T-helper 1 cell treated with Interleukin-12 subunit alpha and Interleukin-12 subunit beta and Interleukin-4 antibody, amounts not matched to agents 30 μg/mL and 1 μg/mL, for 36 hours (primary cell): ENCODE results near the gene RASSF3.
"Not testable (repeated sequence)": the region's sequence is repeated elsewhere in the genome, so short reads cannot be mapped to it uniquely, and the experiment has no call there.

Experiments used
- H3K27ac Mint-ChIP-seq: one replicate; pipeline ENCODE4 v1.8.0; 2021; ENCODE audit warnings: mild to moderate bottlenecking, mixed read lengths
- H3K27me3 Mint-ChIP-seq: one replicate; pipeline ENCODE4 v1.8.0; 2021; ENCODE audit warnings: low read depth, mixed read lengths
- H3K36me3 Mint-ChIP-seq: one replicate; pipeline ENCODE4 v1.8.0; 2021; ENCODE audit warnings: low read depth, mixed read lengths
- H3K4me1 Mint-ChIP-seq: one replicate; pipeline ENCODE4 v1.8.0; 2021; ENCODE audit warnings: low read depth, mixed read lengths
- H3K4me3 Mint-ChIP-seq: one replicate; pipeline ENCODE4 v1.8.0; 2021; ENCODE audit warnings: mild to moderate bottlenecking, moderate library complexity, mixed read lengths
- H3K9me3 Mint-ChIP-seq: one replicate; pipeline ENCODE4 v1.8.0; 2021; ENCODE audit warnings: mixed read lengths

The RASSF3 gene

DNA sequence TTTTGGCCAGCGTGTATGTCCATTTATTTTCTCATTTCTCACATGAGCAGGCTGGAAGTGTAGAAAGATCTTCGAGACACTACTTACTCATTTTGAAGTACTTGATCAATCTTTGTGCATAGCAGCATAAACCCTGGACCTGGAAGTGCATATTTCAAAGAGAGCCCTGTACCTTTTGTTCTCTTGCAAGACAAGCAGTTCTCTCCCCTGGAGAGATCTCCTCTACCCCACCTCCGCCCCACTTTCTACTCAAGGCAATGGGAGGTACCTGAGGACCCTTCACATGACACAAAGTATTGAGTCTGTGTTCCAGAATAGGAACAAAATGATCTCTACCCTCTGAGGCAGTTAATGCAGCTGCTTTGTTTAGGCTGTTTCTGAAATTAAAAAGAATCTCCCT lies 27.4 kb upstream of the RASSF3 start:
- no peaks in the 10 kb centered on the region for H3K9me3 Mint-ChIP-seq
- H3K36me3 Mint-ChIP-seq: no peaks in the 10 kb centered on the region
- H3K27me3 Mint-ChIP-seq: no peaks in the 10 kb centered on the region
- no peak overlapping the region for H3K27ac Mint-ChIP-seq
- H3K4me1 Mint-ChIP-seq: peaks cover 11% of the 10 kb centered on the region
- no peak overlapping the region for H3K4me3 Mint-ChIP-seq

DNA sequence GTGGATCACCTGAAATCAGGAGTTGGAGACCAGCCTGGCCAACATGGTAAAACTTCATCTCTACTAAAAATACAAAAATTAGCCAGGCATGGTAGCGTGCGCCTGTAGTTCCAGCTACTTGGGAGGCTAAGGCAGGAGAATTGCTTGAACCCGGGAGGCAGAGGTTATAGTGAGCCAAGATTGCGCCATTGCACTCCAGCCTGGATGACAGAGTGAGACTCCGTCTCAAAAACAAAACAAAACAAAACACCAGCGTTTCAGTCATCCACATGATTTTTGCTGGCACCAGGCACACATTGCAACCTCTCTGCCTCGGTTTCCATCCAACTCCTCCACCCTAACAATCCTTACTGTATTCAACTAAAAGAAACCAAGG lies 26.9 kb upstream of the RASSF3 start:
- H3K4me1 Mint-ChIP-seq: peaks cover 11% of the 10 kb centered on the region
- H3K27ac Mint-ChIP-seq, H3K9me3 Mint-ChIP-seq, H3K36me3 Mint-ChIP-seq, H3K27me3 Mint-ChIP-seq: not testable (repeated sequence)
- peak overlapping the region; percentile 0 for H3K4me3 Mint-ChIP-seq

DNA sequence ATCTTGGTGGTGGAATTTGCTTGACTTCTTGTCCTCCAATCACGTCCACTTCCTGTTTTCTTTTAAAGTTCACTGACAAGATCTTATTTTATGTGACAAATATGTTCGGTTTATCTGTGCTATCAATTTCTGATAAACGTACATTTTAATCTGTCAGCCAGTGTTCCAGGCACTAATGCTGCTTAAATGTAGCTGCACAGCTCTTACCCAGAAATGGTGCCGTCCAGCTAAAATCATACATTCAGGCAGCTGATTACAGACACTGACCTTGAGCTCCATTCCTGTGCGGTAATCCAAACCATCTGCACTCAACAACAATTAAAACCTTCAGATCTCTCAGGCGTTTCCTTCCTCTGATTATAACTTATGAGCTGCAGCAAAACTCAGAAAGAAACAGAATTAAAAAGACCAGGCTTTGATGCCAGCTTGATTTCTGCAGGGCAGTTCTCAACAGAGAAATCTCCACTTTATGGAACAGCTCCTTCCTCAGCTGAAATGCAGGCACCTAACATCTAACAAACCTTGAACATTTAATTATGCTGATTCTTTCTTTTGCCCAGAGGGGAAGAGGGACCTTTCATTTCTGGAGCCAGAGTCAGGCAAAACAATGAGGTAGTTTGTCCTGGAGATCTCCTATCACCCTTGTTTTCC lies 26.4 kb upstream of the RASSF3 start:
- Mint-ChIP-seq H3K9me3 (no peaks in the 10 kb centered on the region), H3K27me3 (no peaks in the 10 kb centered on the region), H3K27ac (peak overlapping the region; percentile 8), H3K36me3 (no peaks in the 10 kb centered on the region), H3K4me3 (peak overlapping the region; percentile 0), H3K4me1 (peaks cover 11% of the 10 kb centered on the region)

DNA sequence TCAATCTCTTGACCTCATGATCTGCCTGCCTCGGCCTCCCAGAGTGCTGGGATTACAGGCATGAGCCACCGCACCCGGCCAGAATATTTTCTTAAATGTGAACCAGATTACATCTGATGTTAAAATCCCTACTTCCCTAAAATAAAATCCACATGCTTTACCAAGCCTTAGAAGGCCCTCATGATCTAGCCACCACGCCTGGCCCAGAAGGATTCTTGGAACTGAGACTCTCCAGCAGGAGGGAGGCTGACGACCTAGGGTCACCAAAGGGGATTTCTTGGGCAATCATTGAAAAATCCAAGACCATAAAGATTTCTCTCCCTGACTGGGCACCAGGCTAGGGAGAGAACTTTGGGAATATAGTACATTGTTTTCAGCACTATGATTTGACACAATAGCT lies 25.2 kb upstream of the RASSF3 start:
- Mint-ChIP-seq H3K4me3 (no peak overlapping the region), H3K36me3 (no peaks in the 10 kb centered on the region), H3K9me3 (no peaks in the 10 kb centered on the region), H3K27ac (no peak overlapping the region), H3K27me3 (no peaks in the 10 kb centered on the region), H3K4me1 (peaks cover 11% of the 10 kb centered on the region)

DNA sequence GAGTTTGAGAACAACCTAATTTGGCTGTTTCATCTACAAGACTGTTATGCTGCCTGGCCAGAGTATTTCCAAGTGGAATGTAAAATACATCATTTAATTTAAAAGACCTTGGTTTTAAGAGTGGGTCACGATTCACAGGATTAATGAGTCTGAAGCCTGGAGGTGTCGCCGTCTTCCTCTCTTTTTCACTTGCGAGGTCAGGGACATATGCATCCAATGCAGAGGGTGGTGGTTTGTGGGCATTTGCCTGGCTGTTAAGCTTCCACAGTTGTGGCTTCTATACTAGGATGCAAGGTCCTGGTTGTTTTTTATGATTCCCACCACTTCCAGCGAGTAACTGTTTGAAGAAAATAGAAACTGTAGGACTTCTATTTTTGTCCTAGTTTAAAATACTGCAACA lies 22.8 kb upstream of the RASSF3 start:
- no peaks in the 10 kb centered on the region for H3K36me3 Mint-ChIP-seq
- H3K4me3 Mint-ChIP-seq: no peak overlapping the region
- H3K27ac Mint-ChIP-seq: no peak overlapping the region
- peaks cover 4% of the 10 kb centered on the region for H3K27me3 Mint-ChIP-seq
- H3K9me3 Mint-ChIP-seq: no peaks in the 10 kb centered on the region
- peaks cover 11% of the 10 kb centered on the region for H3K4me1 Mint-ChIP-seq

DNA sequence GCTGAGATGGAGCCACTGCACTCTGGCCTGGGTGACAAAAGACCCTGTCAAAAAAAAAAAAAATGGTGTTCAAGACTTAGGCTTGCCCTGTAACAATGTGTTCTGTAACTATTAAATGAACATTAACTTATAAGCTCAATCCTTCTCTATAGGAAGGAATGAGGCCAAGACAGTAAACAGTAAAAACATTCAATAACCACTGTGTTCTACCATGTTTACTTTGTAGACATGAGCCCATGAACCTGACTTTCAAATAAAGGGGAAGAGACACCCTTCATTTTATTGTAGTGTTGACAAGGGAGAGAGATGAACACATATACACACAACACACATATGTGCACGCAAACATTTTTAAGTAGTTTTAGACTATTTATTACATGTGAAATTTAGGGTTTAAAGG lies 20.1 kb upstream of the RASSF3 start:
- Mint-ChIP-seq H3K4me1 (no peaks in the 10 kb centered on the region), H3K9me3 (no peaks in the 10 kb centered on the region), H3K27ac (no peak overlapping the region), H3K4me3 (no peak overlapping the region), H3K36me3 (no peaks in the 10 kb centered on the region), H3K27me3 (peaks cover 4% of the 10 kb centered on the region)

DNA sequence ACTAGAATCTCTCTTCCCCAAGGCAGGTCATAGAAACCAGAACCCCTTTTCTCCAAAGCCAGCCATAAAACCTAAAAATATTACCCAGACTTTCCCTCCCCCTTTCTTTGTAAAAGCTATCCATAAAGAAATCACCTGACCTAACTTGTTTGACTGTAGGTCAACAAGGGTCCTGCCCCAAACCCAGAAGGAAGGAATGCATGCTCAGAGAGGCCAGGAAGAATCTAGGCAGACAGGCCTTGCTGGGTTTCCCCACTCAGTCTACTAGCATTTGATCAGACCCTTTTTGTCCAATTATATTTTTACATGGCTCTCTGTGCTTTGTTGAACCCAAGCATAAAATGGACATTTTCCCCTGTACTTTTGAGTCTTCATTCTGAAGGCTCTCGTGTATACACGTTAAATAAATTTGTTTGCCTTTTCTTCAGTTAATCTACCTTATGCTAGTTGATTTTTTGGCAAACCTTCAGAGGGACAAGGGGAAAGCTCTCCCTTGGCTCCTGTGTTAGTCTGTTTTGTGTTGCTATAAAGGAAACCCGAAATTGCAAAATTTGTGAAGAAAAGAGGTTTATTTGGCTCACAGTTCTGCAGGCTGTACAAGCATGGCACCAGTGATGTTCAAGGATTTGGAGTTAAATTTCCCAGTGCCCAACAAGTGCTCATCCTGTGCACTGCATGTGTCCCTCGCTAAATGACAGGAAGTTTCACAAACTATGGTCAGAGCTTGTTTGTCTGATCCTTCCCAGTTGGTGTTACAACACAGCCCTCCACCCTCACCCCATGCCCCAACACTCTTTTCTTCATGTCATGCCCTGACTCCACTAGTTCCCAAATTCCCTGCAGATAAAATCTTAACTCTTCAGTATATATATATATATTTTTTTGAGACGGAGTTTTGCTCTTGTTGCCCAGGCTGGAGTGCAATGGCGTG lies 14.2 kb upstream of the RASSF3 start:
- peaks cover 8% of the 10 kb centered on the region for H3K27me3 Mint-ChIP-seq
- H3K36me3 Mint-ChIP-seq: no peaks in the 10 kb centered on the region

DNA sequence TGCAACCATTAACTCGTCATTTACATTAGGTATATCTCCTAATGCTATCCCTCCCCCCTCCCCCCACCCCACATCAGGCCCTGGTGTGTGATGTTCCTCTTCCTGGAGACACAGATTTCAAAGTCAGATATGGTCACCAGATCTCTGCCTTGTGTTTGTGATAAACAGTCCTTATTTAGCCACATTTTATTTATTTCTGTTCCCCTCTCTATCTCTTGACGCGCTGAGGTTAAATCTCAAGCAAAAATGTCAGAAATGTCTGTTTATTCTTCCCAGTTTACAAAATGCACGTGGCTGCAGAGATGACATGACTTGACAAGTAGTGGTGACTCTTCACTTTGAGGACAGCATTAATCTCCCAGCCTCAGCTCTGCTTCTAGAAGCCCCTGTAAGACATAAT lies 11.5 kb upstream of the RASSF3 start:
- no peak overlapping the region for H3K27ac Mint-ChIP-seq
- H3K36me3 Mint-ChIP-seq: no peaks in the 10 kb centered on the region
- no peaks in the 10 kb centered on the region for H3K9me3 Mint-ChIP-seq
- peaks cover 19% of the 10 kb centered on the region for H3K4me1 Mint-ChIP-seq
- H3K4me3 Mint-ChIP-seq: no peak overlapping the region
- H3K27me3 Mint-ChIP-seq: peaks cover 4% of the 10 kb centered on the region

More for the DNA sequence above, 14.2 kb upstream of the RASSF3 start:
- no peaks in the 10 kb centered on the region for H3K9me3 Mint-ChIP-seq
- H3K4me3 Mint-ChIP-seq: no peak overlapping the region
- peaks cover 19% of the 10 kb centered on the region for H3K4me1 Mint-ChIP-seq
- H3K27ac Mint-ChIP-seq: no peak overlapping the region

DNA sequence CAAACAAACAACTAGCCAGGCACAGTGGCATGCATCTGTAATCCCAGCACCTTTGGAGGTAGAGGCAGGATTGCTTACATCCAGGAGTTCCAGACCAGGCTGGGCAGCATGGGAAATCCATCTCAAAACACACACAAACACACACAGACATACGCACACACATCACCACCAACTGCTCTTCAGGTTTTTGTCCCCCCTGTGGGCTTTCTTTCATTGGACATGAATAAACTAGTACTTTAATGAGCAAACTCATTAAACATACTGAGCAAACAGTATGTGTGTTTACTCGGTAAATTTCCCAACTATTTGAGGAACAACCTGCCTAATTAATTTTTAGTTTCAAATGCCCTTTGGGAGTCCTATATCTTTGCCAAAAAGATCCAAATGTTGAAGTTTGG lies 10.1 kb upstream of the RASSF3 start:
- Mint-ChIP-seq H3K27ac (no peak overlapping the region), H3K36me3 (no peaks in the 10 kb centered on the region), H3K4me1 (peaks cover 19% of the 10 kb centered on the region), H3K27me3 (peaks cover 4% of the 10 kb centered on the region), H3K4me3 (no peak overlapping the region), H3K9me3 (no peaks in the 10 kb centered on the region)

DNA sequence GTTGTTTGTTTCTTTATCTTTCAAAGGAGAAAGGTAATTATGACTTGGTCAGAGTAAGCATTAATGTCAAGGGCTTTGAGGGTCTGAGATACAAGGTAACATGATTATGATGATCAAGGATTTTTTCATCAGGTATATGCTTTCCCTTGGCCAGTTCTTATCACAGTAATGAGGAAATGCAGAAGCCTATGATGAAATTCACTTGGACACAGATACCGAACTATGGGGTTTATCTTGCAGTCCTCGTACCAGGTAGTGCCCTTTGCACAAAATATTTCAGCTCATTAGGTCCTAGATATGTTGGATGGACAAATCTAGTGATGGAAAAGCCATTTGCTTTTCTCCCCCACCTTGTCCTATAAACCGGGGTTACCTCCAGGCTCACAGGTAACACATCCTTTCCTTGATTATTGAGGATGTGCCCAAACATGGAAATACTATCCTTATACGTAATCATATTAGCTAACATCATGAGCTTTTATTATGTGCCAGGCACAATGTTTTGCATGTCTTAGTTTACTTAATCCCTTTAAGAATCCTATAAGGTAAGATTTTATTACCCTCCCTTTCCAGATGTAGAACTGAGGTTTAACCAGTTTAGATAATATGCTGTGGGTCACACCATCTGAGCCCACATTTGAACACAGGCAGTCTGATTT lies 7.0 kb upstream of the RASSF3 start:
- no peak overlapping the region for H3K4me3 Mint-ChIP-seq
- no peaks in the 10 kb centered on the region for H3K36me3 Mint-ChIP-seq
- H3K27me3 Mint-ChIP-seq: peaks cover 4% of the 10 kb centered on the region
- H3K4me1 Mint-ChIP-seq: peaks cover 12% of the 10 kb centered on the region
- no peaks in the 10 kb centered on the region for H3K9me3 Mint-ChIP-seq
- no peak overlapping the region for H3K27ac Mint-ChIP-seq

DNA sequence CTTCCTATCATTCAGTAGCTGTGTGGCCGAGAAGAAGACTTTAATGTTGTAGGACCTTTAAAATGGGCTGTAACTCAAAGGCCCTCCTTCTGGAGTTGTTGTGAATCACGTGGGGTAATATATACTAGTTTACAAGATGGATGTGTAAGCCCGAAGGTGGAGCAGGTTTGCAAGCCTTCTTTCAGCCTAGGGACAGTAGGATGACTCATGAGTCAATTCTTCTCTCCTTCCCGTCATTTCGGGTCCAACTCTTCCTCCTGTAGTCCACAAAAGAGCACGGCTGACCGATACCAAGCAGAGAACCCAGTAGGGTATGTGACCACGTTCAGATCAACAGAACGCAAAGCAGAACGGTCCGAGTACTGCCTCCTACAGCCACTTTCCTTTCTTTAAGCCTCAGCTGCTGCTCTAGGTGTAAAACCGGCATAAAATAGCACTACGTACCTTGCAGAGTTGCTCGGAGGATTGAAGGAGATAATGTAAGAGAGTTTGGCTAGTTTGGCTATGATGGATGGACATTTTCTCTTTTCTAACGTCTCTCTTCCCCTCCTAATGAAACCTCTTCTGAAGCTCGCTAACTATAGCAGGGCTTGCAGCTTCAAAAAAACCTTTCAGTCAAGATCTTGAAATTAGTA lies 1.3 kb upstream of the RASSF3 start:
- Mint-ChIP-seq H3K36me3 (peaks cover 11% of the 10 kb centered on the region), H3K4me3 (peak overlapping the region; percentile 87), H3K4me1 (peaks cover 20% of the 10 kb centered on the region), H3K27me3 (no peaks in the 10 kb centered on the region), H3K9me3 (no peaks in the 10 kb centered on the region), H3K27ac (peak overlapping the region; percentile 90)

DNA sequence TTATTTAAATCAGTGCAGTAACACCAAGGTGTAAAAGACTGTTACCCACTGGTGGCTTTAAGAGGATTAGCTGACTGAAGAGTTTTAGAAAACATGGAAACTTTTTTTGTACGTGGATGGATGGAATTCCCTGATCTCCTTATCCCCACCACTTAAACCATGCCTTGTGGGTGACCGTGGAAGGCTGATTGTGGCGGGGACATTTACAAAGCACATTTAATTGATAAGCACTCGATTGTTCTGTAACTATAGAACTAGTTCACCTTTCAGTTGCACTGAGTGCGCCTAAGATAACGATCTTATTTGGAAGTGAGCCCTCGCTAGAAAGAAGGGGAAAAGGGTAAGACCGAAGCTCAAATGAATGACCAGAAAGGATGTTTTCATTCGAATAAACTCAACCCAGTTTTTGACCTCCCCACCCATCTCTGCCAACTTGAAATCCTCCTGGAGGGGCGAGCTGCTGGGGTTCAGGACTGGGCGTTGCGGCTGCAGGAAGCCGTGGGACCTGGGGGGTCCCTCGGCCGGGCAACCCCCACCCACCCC lies 688 bp upstream of the RASSF3 start:
- no peaks in the 10 kb centered on the region for H3K9me3 Mint-ChIP-seq
- H3K27me3 Mint-ChIP-seq: no peaks in the 10 kb centered on the region
- peaks cover 14% of the 10 kb centered on the region for H3K36me3 Mint-ChIP-seq
- peak overlapping the region; percentile 90 for H3K27ac Mint-ChIP-seq
- peaks cover 22% of the 10 kb centered on the region for H3K4me1 Mint-ChIP-seq
- peak overlapping the region; percentile 87 for H3K4me3 Mint-ChIP-seq

DNA sequence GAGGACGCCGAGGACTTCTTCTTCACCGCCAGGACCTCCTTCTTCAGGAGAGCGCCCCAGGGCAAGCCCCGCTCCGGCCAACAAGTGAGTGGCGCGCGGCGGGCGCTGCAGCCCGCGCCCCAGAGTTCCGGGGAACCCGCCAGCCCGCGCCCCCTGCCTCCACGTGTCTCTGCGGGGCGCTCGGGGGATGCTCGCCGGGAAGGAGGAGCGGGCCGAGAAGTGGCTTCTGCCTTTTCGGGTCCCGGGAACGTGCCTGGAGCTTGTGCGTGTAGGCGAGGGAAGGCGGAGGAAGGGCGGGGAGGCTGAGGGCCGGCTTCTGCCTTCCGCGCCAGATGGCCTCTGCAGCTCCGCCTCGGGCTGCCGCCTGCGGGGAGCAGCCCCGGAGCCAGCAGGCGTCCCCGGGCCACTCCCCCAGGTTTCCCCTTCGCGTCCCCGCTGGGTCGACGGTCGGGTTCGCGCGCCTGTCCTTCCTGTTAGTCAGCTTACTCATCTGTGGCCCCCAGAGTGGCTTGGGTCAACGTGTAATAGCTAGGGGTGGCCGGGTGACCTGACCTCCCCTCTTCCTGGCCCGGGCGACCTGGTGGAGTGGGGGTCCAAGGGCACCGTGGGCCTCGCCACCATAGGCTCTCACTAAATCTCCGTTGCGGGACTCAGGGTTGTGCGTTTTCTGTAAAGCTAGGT lies 505 bp downstream of the RASSF3 start:
- no peaks in the 10 kb centered on the region for H3K9me3 Mint-ChIP-seq
- peak overlapping the region; percentile 99 for H3K4me3 Mint-ChIP-seq
- peak overlapping the region; percentile 90 for H3K27ac Mint-ChIP-seq
- peaks cover 27% of the 10 kb centered on the region for H3K4me1 Mint-ChIP-seq
- H3K36me3 Mint-ChIP-seq: peaks cover 21% of the 10 kb centered on the region
- no peaks in the 10 kb centered on the region for H3K27me3 Mint-ChIP-seq
